ENCODE data around the gene ANKS6. TPM values are rescaled to one million over a fixed set of nuclear protein-coding genes. Genes with fewer than 3 reads are reported as not detected.

The ANKS6 gene
- total RNA-seq, 2 donors from 2014 or later = 19.5 to 22.0 TPM

- Histone ChIP-seq H3K4me1 (no peaks in the 10 kb centered on the region), H3K27me3 (peaks cover 41% of the 10 kb centered on the region), H3K9ac (ENCODE audit: low read depth in 2 of 2, low read length in 2 of 2) (no peak overlapping the region), H3K36me3 (no peaks in the 10 kb centered on the region), H3K9me3 (no peaks in the 10 kb centered on the region), H3K4me3 (no peak overlapping the region), H3K27ac (no peak overlapping the region)
- no peak for DNase-seq
- no peak for TF ChIP-seq CTCF (IDR thresholded peaks at IDR 0.05)
- intact Hi-C loops (cut with DNase I) = no loop called here
These were observed 88.0 kb downstream of the ANKS6 start for GRCh38 chr9:98708103-98708932.

GRCh38 chr9:98707166-98708102 lies 88.9 kb downstream of the ANKS6 start:
- no peaks in the 10 kb centered on the region for H3K9me3 ChIP-seq
- H3K27me3 ChIP-seq = peaks cover 41% of the 10 kb centered on the region
- H3K9ac ChIP-seq (ENCODE audit: low read depth in 2 of 2, low read length in 2 of 2) = no peak overlapping the region
- no peak for TF ChIP-seq CTCF (IDR thresholded peaks at IDR 0.05)
- no peaks in the 10 kb centered on the region for H3K36me3 ChIP-seq
- no peaks in the 10 kb centered on the region for H3K4me1 ChIP-seq
- no peak for DNase-seq
- intact Hi-C loops (cut with DNase I) = no loop called here
- H3K27ac ChIP-seq = no peak overlapping the region
- no peak overlapping the region for H3K4me3 ChIP-seq

- Histone ChIP-seq H3K27me3 (peaks cover 41% of the 10 kb centered on the region), H3K27ac (no peak overlapping the region), H3K4me1 (no peaks in the 10 kb centered on the region), H3K4me3 (no peak overlapping the region), H3K9ac (ENCODE audit: low read depth in 2 of 2, low read length in 2 of 2) (no peak overlapping the region), H3K36me3 (no peaks in the 10 kb centered on the region), H3K9me3 (no peaks in the 10 kb centered on the region)
- TF ChIP-seq CTCF (IDR thresholded peaks at IDR 0.05) = no peak
- intact Hi-C loops (cut with DNase I) = no loop called here
- DNase-seq = no peak
These were observed 89.6 kb downstream of the ANKS6 start for GRCh38 chr9:98706651-98707165.

- intact Hi-C loops (cut with DNase I) = no loop called here
- TF ChIP-seq CTCF (IDR thresholded peaks at IDR 0.05) = no peak
- H3K27me3 ChIP-seq = peaks cover 20% of the 10 kb centered on the region
- no peaks in the 10 kb centered on the region for H3K4me1 ChIP-seq
- no peaks in the 10 kb centered on the region for H3K36me3 ChIP-seq
- H3K9me3 ChIP-seq = no peaks in the 10 kb centered on the region
- H3K27ac ChIP-seq = no peak overlapping the region
- H3K4me3 ChIP-seq = no peak overlapping the region
- H3K9ac ChIP-seq (ENCODE audit: low read depth in 2 of 2, low read length in 2 of 2) = no peak overlapping the region
- DNase-seq = no peak
These were observed 93.4 kb downstream of the ANKS6 start for GRCh38 chr9:98702835-98703380.

- Histone ChIP-seq H3K27me3 (peaks cover 14% of the 10 kb centered on the region), H3K4me3 (no peak overlapping the region), H3K36me3 (no peaks in the 10 kb centered on the region), H3K27ac (no peak overlapping the region), H3K9ac (ENCODE audit: low read depth in 2 of 2, low read length in 2 of 2) (no peak overlapping the region), H3K4me1 (no peaks in the 10 kb centered on the region), H3K9me3 (no peaks in the 10 kb centered on the region)
- TF ChIP-seq CTCF (IDR thresholded peaks at IDR 0.05) = no peak
- no peak for DNase-seq
- intact Hi-C loops (cut with DNase I) = no loop called here
These were observed 94.0 kb downstream of the ANKS6 start for GRCh38 chr9:98702340-98702739.

All from colonic mucosa (tissue), 4 donors.